NCI-H2196 treated with DMSO at 0.1 percent for 48 hours (cell line): ENCODE measurements around the gene STK17B.

Experiments
- DNase-seq: peaks from one replicate; lab custom pipeline; 2025; ENCODE audit not compliant: unreplicated experiment; lab: John Stamatoyannopoulos, UW

Gene STK17B

DNA sequence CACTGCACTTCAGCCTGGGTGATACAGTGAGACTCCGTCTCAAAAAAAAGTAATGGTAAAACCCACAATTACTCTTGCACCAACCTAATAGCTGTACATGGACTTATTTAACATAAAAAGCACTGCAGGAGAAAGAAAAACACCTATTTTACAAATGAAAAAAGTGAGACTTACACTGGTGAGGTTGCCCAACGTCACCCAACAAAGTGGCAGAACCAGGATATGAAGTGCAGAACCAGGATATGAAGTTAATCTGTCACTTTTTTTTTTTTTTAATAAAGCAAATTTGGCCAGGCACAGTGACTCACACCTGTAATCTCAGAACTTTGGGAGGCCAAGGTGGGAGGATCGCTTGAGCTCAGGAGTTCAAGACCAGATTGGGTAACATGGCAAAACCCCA, 13.5 kb upstream of the STK17B start:
- no peak for DNase-seq

DNA sequence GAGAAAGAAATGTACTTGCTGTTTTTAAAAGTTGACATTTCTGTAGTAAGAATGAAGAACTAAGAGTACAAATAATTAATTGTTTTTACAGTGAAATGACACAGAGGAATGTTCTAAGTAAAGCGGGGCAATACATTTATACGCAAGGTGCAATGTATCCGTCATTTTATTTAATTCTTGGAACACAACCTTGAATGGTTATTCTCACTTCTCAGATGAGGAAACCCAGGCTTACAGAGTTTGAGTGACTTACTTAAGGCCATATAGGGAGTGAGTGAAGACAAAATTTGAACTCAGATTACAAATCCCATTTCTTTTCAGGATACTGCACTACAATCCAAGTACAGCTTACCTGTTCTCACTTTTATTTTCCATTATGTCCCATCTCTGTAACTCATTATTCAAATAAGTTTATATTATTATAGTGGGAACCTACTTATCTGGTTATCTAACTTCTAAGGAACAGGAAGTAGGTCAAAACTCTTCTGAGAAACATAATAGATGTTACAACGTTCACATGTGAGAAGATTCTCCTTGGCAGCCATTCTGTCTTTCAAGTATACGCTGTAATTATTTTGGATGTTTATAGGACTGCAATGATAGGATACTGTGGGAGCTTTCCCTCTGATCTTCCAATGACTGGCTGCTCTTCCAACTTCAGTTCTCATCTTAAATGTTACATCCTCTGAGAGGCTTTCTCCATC, 12.3 kb upstream of the STK17B start:
- DNase-seq = no peak

- DNase-seq = no peak
Observed at GRCh38 chr2:196183172-196183473, 11.7 kb upstream of the STK17B start.

GRCh38 chr2:196182439-196183171, 11.2 kb upstream of the STK17B start:
- DNase-seq = no peak

DNA sequence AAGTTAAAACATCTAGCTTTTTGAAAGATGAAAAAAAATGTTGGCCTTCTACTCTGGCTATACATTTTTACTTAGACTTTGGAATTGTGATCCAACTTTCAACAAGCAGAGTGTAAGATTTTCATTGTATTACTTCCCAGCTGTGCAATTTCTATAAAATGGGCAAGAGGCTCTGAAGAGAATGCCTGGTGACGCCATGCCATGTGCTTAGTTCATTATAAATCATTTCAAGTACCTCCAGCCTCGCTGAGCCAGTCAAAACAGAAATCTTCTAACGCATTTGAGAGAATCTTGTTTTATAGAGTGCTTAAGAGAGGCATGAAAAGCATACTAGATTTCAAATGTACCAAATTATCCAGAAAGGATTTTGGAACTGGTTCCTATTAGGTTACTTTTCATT, 10.1 kb upstream of the STK17B start:
- no peak for DNase-seq

DNA sequence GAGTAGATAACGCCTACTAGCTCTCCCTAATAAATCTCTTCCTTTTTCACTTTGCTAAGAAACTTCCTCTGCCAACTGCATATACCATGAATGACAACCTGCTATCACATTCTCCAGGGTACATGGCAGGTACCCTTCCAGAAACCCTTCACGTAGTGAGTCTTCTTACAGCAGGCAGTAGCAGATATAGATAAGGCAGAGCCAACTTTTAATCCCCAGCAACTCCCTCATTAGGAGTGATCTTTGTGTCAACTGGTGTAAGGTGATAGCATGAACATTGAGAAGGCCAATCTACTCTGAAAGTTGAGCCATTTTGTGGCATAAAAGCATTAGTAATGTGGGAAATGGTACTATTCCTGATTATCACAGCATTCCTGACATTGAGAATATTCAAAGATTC, 5.7 kb upstream of the STK17B start:
- no peak for DNase-seq

DNA sequence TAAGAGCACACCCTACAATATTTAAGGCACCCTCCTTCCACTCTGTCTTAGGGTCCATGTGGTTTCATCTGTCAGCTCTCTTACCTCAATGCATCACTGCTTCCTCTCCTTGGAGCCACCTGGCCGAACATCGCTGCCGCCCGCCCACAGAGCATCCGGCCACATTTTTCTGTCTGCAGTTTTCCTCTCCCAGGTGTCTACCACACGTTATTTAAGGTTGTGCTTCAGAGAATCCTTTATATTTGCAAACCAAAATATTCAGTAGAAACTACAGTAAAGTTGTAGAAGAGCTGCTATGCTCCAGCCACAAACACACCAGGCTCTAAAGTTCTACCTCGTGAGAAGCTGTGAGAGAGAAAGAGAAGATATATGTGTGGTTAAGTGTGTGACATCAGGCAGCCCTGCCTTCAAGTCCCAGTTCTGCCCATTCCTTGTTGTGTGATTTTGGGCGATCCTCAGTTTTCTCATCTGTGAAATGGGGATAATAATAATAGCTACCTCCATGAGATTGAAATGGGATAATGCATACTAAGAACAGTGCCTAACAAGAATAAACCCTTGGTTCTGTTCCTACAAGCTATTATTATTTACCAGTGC, 4.9 kb upstream of the STK17B start:
- DNase-seq = no peak

DNA sequence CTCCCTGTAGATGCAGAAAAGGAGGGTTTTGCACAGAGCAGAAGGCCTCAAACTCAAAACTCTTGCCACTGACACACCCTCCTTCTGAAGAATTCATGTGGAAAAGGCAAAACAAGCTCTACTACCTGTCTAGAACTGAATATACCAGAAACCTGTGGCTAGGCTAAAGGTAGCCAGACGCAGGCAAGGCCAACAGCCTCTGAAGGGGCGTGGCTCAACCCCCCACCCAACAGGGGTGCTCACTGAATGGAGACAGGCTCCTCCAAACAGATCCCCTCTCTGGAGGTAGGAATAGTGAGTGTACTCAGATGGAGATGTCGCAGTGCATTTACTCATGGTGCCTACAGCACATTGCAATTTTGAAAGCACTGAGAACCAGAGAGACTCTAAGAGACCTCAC, 3.0 kb upstream of the STK17B start:
- no peak for DNase-seq

- DNase-seq = no peak
Observed at GRCh38 chr2:196173505-196173904, 2.1 kb upstream of the STK17B start.

- no peak for DNase-seq
Observed at GRCh38 chr2:196172951-196173350, 1.6 kb upstream of the STK17B start.

DNA sequence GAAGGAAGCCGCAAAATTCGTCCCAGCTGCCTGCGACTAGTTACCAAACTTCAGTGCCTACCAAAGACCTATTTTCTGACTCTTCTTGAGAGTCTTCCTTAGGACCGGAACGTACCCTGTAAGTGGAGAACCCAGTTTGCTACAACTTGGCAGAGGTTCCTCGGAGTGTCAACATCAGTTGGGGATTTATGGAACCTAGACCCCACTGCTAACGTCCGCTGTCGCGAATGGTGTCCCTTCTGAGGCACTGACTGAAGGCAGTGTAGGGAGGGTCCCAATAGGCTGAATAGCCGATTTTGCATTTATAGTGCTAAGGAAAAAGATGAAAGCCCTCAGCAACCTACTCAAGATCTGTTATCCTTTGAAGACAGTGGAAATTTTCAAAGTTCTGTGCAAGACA, 568 bp upstream of the STK17B start:
- DNase-seq = no peak

- DNase-seq = no peak
Observed at GRCh38 chr2:196170606-196171247, 651 bp downstream of the STK17B start.

- DNase-seq = no peak
Observed at GRCh38 chr2:196170213-196170605, 1.2 kb downstream of the STK17B start.

DNA sequence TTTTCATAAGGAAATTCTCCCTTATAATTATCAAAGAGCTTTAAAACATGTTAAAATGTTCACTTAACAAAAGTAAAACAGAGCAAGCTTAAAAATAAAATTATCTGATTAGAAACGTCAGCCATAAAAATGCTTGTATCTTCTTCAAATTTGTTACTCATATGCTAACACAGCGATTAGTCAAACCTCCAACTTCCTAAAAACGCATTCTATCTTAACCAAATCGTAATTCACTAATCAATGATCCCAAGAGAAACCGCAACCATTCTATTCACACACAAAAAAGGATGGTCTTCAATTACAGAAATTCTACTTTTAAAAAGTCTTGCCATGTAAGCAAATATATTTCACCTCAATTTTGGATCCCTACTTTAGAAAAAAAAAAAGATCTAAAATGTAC, 1.9 kb downstream of the STK17B start:
- DNase-seq = no peak

DNA sequence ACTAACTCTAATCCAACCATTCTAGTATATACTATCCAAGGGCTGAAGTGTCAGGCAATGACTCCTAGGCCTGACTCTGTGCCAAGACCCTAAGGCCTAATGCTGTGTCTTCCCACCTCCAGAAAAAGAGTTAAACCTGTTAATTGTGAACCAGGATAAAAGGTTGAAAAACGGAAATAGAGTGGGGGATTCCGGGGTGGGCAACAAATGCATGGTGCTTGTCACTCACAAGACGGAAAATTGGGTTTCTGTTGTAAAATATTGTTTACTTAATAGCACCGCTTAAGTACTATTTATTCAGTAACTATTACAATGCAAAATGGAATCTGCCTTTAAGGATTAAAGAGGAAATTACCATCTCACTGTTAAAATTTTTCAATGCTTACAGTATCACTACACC, 3.2 kb downstream of the STK17B start:
- DNase-seq = no peak

DNA sequence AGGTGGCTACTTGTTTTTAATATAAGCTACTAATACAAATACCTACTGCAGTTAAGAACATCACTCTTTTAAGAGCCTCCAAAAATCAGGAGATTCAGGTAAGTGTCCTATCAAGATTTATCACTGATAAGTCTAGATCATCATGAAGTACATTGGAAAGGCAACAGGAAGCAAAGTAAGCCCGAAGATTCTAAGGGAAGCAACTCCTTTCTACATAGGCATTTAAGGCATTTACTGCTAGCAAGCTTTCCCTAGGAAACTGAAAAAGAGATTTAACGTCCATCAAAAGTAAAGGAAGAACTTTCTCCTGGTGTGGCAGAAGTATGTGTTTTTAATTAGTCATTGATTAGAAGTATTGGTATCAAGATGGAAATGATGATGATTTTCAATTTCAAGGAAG, 3.7 kb downstream of the STK17B start:
- no peak for DNase-seq

GRCh38 chr2:196166876-196167275, 4.5 kb downstream of the STK17B start:
- no peak for DNase-seq

- DNase-seq = no peak
Observed at GRCh38 chr2:196165016-196165415, 6.4 kb downstream of the STK17B start.

GRCh38 chr2:196163285-196163684, 8.1 kb downstream of the STK17B start:
- DNase-seq = no peak

- no peak for DNase-seq
Observed at GRCh38 chr2:196162586-196163175, 8.7 kb downstream of the STK17B start.

DNA sequence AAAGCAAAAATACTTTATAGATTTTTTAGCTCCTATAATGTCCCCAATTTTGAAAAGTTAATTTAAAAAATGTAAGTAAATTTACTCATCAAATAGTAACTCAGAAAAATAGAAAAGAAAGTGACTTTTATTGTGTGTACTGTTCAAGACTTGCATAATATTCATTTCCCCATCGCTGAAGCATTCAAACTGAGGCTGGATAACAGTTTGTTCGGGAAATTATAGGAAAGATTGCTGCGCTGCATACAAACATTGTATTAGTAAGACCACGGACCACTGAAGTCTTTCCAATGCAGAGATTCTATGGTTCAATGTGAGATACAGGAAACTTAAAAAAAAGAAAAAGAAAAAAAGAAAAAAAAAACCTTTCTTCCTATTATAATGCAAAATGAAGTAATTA, 10.4 kb downstream of the STK17B start:
- DNase-seq = no peak

DNA sequence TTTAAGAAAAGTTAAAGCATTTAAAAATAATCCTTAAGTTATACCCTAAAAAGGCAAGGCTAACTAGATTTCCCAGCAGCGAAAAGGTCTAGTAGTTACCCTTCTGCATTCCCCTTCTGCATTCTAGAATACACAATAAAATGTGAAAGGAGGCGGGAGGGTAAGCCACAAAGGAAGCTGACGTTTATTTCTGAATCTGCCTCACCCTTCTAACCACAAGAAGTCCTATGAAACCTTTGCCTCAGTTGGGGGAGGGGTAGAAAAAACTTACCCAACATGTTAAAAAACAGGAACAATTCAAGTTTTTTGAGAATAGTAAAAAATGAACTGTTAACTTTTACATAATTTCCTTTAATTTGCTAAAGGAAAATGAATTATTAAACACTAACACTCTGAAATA, 11.3 kb downstream of the STK17B start:
- DNase-seq = no peak
